GM18505 (cell line): ENCODE results near the gene RAB38.

Experiments used
- ATAC-seq: cut with Tn5 transposase; IDR thresholded peaks from one replicate; pipeline ENCODE4 v1.9.1; 2021; ENCODE audit not compliant: unreplicated experiment
- POLR2A ChIP-seq: IDR thresholded peaks from 4 replicates; pipeline ENCODE4 v1.6.1; 2011; ENCODE audit warnings: borderline replicate concordance; ENCODE audit not compliant: insufficient read depth, insufficient read length; ENCODE audit errors: extremely low read depth

RAB38 gene

DNA sequence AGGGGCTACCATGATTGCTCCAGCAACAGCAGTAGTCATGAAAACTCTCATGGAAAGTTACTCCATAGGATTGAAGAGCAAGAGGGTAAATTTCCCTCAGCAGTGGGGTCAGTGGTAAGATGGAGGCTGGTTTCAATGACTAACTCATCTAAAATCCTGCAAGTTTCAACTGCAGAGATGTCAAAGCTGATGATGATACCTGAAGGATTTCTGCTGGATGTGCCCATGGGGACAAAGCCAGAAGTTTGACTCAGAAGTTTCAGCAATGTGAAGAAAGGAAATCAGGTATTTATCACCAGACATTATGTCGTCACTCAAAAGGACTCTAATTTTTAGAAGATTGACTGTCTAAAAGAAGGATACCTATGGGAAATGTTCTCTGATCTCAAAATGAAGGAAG lies 29.1 kb downstream of the RAB38 start:
- no peak for TF ChIP-seq POLR2A
- ATAC-seq = no peak

DNA sequence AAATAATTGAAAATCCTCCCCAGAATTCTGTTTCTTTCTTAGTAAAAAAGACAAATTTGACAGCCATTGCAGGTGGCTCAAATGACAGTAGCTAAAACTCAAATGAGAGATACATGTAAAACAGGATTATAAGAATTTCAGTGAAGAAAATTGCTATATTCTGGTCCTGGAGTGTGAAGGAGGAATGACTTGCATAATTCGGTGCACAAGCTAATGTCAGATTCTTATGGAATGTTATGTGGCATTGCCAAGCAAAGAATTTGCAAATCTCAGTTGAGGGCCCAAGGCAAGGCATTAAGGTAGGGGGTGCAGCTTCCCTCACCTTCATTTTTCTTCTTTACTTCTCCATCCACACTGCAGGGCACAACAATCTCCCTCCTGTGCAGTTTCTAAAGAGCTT lies 35.4 kb downstream of the RAB38 start:
- ATAC-seq = no peak
- no peak for TF ChIP-seq POLR2A

DNA sequence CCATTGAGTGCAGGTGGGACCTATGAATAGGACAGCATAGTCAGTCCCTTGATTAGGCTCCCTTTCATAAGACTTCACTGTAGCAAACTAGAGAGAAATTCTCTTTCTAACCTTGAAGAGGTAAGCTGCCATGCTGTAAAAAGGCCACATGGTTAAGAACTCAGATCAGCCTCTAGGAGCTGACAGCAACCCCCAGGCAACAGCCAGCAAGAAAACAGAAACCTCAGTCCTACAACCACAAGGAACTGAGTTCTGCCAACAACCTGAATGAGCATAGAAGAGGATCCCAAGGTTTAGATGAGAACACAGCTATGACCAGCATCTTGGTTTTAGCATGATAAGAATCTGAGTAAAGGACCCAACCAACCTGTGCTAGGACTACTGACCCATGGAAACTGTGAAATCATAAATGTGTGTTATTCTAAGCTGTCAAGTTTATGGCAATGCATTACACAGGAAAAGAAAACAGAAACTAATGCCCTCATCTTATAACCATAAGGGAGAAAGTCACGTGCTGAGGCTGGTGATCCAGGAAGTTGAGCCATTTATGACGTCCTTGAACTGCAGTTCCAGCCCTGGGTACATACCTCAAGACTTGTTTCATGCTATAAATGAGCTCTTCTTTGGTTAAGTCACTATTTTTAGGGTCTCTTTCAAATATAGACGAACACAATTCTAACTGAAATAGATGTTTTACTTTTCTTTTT lies 43.3 kb downstream of the RAB38 start:
- no peak for ATAC-seq
- no peak for TF ChIP-seq POLR2A

DNA sequence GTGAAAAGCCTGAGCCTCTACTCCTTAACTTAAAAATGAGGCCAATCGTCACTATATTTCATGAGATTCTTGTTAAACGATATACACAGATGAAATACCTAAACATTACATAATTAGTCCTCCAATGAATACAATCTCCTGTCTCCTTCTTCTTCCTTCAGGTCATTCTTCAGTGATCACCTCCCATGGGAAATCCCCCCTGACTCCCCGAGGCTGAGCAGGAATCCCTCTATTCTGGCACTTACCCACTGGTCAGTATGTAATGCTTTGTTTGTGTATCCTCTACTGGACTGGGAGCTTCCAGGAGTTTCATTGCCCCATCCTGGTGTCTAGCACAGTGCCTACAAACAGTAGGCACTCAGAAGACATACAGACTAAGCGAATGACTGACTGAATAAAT lies 52.3 kb downstream of the RAB38 start:
- TF ChIP-seq POLR2A = no peak
- no peak for ATAC-seq

DNA sequence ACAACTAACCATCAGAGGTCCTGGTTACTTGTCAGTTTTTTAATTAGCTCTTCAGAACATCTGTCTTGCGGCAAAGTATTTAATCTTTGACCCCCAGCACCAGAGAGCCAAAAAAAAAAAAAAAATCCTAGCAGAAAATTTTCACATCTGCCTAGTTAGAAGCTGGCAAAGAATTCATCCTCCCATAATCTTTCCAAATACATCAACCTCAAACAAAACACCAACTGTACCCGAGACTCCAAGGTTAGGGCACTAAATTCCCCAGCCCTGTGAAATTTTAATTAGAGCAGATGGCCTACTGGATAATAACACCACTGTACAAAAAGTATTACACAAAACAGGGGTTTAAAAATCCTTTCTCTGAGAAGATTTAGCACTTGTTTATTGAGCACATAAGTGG lies 55.7 kb downstream of the RAB38 start:
- no peak for ATAC-seq
- no peak for TF ChIP-seq POLR2A

DNA sequence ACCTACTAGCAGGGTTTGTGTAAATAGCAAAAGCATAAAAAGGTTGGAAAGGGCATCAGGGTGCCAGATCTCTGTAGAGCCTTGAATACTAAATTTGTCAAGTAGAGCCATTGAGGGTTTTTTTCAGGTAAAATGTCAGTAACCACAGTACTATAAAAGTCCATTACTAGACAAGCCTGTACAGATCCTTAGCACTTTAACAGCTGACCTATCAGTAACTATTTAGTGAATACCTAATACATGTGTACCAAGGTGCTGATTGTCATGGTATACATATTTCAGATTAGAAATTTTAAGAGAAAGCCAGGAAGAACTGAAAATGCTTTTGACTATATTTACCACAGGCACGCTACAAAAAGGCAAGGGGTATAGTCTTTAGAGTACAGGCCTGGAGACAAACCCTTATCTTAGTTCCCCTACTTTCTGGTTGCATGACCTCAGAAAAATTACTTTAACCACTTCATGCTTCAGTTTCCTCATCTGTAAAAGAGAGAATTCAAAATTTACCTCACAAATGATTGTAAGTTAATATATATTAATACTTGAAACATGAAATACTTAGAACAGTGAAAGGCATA lies 57.9 kb downstream of the RAB38 start:
- no peak for TF ChIP-seq POLR2A
- no peak for ATAC-seq

DNA sequence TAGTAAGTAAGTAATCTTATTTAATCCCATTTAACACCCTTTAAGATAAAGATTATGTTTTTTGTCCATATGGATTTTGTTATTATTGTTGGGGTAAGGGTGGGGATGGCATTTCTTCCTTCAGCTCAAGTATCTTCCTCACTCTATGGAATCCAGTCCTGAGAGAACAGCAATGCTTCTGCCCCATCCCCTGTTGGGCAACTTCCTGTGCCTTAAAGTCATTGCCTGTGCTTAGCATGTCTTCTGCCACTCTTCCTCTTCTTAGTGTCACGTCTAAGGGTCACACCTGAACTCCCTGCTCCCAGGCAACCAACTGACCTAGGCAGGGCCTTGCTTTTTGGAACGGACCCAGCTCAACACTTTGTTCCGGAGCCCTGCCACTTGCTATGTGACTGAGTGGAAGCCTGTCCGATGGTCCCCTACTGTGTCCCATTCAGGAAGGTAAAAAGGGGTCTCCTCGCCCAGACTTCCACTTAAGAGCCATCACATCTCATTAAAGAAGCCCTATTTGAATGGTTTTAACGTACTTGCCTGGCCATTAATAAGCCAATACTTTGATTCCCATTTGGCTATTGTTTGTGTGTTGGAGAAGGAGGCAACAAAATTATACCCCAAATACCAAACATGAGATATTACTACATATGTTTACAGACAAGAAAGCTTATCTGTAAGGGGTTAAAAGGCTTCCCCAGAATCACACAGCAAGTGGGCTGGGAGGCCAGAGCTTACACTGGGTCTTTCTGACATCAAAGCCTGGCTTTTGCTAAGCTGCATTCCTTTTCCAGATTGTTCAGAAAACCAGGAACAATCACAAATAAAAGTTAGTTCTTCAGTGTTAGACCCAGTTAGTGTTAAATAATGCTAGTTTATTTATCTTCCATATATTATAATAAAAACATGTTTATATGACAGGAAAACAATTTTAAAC lies 59.2 kb downstream of the RAB38 start:
- TF ChIP-seq POLR2A = no peak

DNA sequence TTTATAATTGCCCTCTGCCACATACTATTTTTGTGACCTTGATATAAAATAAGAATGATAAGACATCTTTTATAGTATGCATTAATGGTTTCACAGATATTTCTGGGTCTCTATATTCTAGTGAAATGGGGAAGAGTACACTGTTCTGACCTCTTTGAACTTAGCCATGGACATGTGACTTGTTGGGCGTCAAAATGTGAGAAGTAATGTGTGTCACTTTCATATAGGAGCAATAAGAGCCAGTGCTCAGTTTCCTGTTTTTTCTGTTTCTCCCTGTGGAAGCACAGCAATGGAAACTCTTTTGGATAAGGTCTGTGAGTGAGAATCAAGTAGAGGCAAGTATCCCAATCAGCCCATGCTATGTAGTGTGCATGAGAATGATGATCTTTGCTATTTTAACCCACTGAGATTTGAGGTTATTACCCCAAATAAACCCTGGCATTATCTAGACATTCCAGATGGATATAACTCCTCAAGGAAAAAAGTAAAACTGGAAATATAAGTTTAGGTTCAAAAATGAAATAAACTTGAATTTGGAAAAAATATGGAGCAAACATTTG lies 60.7 kb downstream of the RAB38 start:
- no peak for TF ChIP-seq POLR2A
- no peak for ATAC-seq

More for the DNA sequence above, 59.2 kb downstream of the RAB38 start:
- no peak for ATAC-seq

DNA sequence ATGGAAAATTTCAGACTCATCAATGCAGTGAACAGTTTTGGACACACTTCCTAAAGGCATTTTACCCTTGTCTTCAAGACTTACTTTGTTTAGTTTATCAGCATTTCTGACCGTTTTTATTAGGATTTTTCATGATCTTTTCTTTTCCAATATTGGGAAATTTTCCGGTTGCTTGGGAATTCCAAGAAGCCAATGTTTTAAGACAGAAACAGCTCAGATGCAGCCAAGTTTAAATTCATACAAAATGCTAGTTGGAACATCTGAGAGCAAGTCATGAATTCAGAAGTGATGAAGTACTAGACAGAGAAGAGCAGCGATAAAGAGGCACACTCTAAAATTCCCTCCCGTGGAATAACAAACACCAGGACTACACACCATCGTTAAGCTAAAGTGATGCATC lies 68.6 kb downstream of the RAB38 start:
- no peak for ATAC-seq

DNA sequence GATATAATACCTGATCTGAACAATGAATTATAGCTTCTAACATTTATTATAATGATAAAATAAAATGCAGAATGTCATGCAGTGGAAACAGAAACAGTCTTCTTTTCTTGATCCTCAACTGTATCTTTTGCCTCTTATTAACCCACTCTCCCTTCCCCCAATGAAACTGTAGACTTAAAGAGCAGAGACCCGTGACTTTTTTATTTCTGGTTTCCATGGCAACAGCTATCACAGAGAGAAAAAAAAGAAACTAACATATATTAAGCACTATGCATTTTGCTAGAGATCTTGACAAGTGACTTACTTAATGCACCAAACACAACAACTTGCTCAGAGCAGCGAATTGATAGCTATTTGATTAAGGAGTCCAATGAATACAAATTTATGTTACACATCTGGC lies 69.3 kb downstream of the RAB38 start:
- no peak for ATAC-seq
- no peak for TF ChIP-seq POLR2A

More for the DNA sequence above, 68.6 kb downstream of the RAB38 start:
- TF ChIP-seq POLR2A = no peak

DNA sequence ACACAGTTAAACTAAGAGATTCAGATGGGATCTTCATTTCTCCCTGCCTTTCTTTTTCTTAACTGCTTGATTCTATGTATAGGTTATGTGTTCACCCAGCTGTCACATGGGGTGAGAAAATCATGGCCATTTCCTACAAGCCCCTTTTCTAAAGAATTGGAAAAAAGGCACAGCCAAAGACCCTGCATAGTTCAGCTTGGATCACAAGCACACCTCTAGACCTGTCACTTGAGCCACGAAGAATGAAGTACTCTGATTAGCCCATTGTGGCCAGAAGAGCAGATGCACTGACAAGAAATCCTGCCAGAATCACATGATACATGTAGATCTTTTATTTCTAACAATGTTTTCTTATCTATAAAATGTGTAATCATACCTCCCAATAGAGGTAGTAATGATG lies 69.7 kb downstream of the RAB38 start:
- TF ChIP-seq POLR2A = no peak
- no peak for ATAC-seq

DNA sequence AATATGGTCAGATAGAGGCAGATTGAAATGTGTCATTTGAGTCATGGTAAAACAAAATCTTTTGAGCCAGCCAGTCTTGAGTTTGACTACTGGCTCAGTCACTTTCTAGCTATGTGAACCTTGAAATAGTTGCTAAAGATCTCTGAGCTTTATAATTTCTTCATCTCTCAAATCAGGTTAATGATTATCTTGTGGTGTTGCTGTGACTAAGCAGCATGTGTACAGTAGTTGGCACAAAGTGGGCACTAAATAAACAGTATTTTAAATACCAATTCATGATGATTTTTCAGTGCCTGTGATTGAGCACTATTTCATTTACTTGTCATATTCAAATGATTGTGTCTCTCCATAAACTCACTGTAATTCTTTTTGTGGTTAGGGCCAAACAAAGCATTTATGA lies 70.8 kb downstream of the RAB38 start:
- peak; percentile 39 for ATAC-seq
- TF ChIP-seq POLR2A = no peak

DNA sequence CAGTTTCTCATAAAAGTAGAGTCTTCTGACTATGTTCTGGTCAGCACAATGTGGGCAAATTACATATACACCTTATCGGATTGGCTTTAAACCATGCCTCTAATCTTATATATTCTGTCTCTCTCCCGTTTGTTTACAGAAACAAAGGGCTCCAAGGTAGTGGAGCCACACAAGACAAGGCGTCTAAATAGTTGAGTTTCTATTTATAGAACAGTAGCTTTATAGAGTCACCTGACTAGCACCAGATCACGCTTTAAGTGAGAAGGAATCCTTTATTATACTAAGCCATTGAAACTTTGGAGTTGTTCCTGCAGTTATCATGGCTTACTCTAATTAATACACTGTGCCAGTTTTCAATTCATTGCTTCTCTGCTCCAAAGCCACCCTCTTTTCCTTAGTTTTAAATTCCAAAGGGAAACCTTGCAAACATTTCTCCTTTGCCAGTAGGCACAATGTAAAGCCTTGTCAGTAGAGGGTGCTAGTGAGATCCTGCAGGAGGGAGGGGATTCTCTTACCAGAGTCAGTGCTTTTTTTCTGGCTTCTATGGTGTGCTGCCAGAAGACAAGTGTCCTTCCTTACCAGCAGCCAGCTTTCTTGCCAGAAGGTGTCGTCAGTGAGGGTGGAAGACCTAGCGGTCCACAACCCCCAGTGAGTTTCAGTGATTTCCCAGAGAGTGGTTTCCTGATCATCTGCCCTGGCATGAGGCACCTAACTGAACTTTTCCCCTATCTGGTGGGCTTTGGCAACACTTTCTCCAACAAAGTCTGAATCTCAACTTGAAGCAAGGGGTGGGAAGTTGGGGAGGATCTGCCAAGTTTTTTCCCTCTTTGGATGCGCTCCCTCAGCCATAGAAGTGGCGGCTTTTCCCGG lies 71.7 kb downstream of the RAB38 start:
- no peak for TF ChIP-seq POLR2A
- ATAC-seq = peak; percentile 84

DNA sequence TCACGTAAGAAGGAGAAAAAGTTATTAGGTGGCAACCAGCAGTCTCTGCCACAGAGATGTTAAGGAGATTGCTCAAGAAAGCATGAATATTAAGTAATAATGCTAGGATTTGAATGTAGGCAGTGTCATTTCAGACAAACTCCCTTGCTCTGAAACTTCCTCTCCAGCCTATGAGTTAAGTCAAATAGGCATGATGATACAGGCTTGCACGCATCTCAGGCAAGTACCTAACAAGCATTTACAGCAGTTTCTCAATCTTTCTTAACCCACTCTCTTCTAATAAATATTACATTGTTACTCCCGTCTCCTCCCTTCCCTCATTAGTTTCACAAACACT lies 72.7 kb downstream of the RAB38 start:
- no peak for ATAC-seq
- TF ChIP-seq POLR2A = no peak
